WTC11 (cell line): ENCODE results near the gene SHROOM3.

Experiments
- ARID4B ChIP-seq: sonication (generic); formaldehyde crosslinking; IDR thresholded peaks from 2 replicates; pipeline ENCODE4 v1.8.0; 2023; ENCODE audit warnings: missing genetic modification reagents, mild to moderate bottlenecking, borderline replicate concordance
- ESRRA ChIP-seq: sonication (generic); formaldehyde crosslinking; IDR thresholded peaks from 2 replicates; pipeline ENCODE4 v1.8.1; 2022; ENCODE audit warnings: mild to moderate bottlenecking, missing genetic modification reagents, borderline replicate concordance
- NFE2L1 ChIP-seq: sonication (generic); formaldehyde crosslinking; IDR thresholded peaks from 2 replicates; pipeline ENCODE4 v1.8.1; 2023; ENCODE audit warnings: missing genetic modification reagents
- NR2C2 ChIP-seq: sonication (generic); formaldehyde crosslinking; IDR thresholded peaks from 2 replicates; pipeline ENCODE4 v1.8.0; 2022; ENCODE audit warnings: mild to moderate bottlenecking, missing genetic modification reagents
- RELA ChIP-seq: sonication (generic); formaldehyde crosslinking; IDR thresholded peaks from 2 replicates; pipeline ENCODE4 v1.8.1; 2022; ENCODE audit warnings: missing genetic modification reagents, mild to moderate bottlenecking, borderline replicate concordance
- ZBTB21 ChIP-seq: sonication (generic); formaldehyde crosslinking; IDR thresholded peaks from 2 replicates; pipeline ENCODE4 v1.8.1; 2023; ENCODE audit warnings: mild to moderate bottlenecking, missing genetic modification reagents, borderline replicate concordance
- ZNF232 ChIP-seq: sonication (generic); formaldehyde crosslinking; IDR thresholded peaks from 2 replicates; pipeline ENCODE4 v1.8.0; 2022; ENCODE audit warnings: mild to moderate bottlenecking, missing genetic modification reagents
- TF ChIP-seq, protein P1 (sequence below): fragments of 200-600 bp; IDR thresholded peaks from 2 replicates; pipeline ENCODE4 v1.8.0; 2022; ENCODE audit warnings: antibody characterized with exemption

- TF ChIP-seq, protein P1, sequence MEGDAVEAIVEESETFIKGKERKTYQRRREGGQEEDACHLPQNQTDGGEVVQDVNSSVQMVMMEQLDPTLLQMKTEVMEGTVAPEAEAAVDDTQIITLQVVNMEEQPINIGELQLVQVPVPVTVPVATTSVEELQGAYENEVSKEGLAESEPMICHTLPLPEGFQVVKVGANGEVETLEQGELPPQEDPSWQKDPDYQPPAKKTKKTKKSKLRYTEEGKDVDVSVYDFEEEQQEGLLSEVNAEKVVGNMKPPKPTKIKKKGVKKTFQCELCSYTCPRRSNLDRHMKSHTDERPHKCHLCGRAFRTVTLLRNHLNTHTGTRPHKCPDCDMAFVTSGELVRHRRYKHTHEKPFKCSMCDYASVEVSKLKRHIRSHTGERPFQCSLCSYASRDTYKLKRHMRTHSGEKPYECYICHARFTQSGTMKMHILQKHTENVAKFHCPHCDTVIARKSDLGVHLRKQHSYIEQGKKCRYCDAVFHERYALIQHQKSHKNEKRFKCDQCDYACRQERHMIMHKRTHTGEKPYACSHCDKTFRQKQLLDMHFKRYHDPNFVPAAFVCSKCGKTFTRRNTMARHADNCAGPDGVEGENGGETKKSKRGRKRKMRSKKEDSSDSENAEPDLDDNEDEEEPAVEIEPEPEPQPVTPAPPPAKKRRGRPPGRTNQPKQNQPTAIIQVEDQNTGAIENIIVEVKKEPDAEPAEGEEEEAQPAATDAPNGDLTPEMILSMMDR, result no peak
- no peak for TF ChIP-seq ESRRA (CRISPR knock-in tag)
- no peak for TF ChIP-seq RELA (CRISPR knock-in tag)
- TF ChIP-seq NR2C2, result no peak
- no peak for TF ChIP-seq ZBTB21 (CRISPR knock-in tag)
- TF ChIP-seq NFE2L1 (CRISPR knock-in tag), result no peak
- no peak for TF ChIP-seq ARID4B (CRISPR knock-in tag)
- no peak for TF ChIP-seq ZNF232
Measured at GRCh38 chr4:76540486-76540885, 105.5 kb downstream of the SHROOM3 start.
